Smooth muscle cell (in vitro differentiated cells): Measurements from ENCODE around the gene VAPA. TPM values are rescaled to one million over a fixed set of nuclear protein-coding genes. Genes with fewer than 3 reads are reported as not detected.

Source experiments
- DNase-seq: peaks from one replicate; lab custom pipeline; 2025; ENCODE audit not compliant: unreplicated experiment; lab: John Stamatoyannopoulos, UW
- H2AFZ ChIP-seq: fragments of 200-600 bp; sonication (generic); 2 replicates; pipeline ENCODE4 v1.6.0; 2016; ENCODE audit warnings: antibody characterized with exemption, low read depth, mild to moderate bottlenecking
- H3F3A ChIP-seq: fragments of 200-600 bp; sonication (generic); 2 replicates; pipeline ENCODE4 v1.6.0; 2017; ENCODE audit warnings: antibody characterized with exemption, low read depth
- H3K27ac ChIP-seq: fragments of 200-600 bp; sonication (generic); 2 replicates; pipeline ENCODE4 v1.5.1; 2016; ENCODE audit warnings: low read depth, mild to moderate bottlenecking
- H3K27me3 ChIP-seq: fragments of 200-600 bp; sonication (generic); 2 replicates; pipeline ENCODE4 v1.6.1; 2016; ENCODE audit warnings: low read depth, mild to moderate bottlenecking
- H3K36me3 ChIP-seq: fragments of 200-600 bp; sonication (generic); 2 replicates; pipeline ENCODE4 v1.5.1; 2016; ENCODE audit warnings: low read depth
- H3K4me1 ChIP-seq: fragments of 200-600 bp; sonication (generic); 2 replicates; pipeline ENCODE4 v1.5.1; 2016; ENCODE audit warnings: low read depth
- H3K4me2 ChIP-seq: fragments of 200-600 bp; sonication (generic); 2 replicates; pipeline ENCODE4 v1.6.0; 2016; ENCODE audit warnings: mild to moderate bottlenecking
- H3K4me3 ChIP-seq: fragments of 200-600 bp; sonication (generic); 2 replicates; pipeline ENCODE4 v1.5.1; 2016; ENCODE audit warnings: mild to moderate bottlenecking
- H3K79me2 ChIP-seq: fragments of 200-600 bp; sonication (generic); 2 replicates; pipeline ENCODE4 v1.6.0; 2016; ENCODE audit warnings: low read depth, mild to moderate bottlenecking
- H3K9ac ChIP-seq: fragments of 200-600 bp; sonication (generic); 2 replicates; pipeline ENCODE4 v1.6.0; 2016; ENCODE audit warnings: low read depth
- H3K9me3 ChIP-seq: fragments of 200-600 bp; sonication (generic); replicated peaks from 2 replicates; pipeline ENCODE4 v1.5.1; 2016; ENCODE audit warnings: low read depth
- H4K20me1 ChIP-seq: fragments of 200-600 bp; sonication (generic); 2 replicates; pipeline ENCODE4 v1.6.0; 2016; ENCODE audit warnings: low read depth
- WGBS: methylation state at CpG from one replicate; pipeline ENCODE4 v1.1.7; 2016; ENCODE audit warnings: low lambda C conversion rate; 5-methylcytosine and 5-hydroxymethylcytosine counted together
- polyA plus RNA-seq: library from polyadenylated mRNA; unstranded; fragments of >200 nt; fragmentation: Nextera tagmentation; extraction: Ambion mirVana; gene quantifications from 2 replicates; pipeline ENCODE4 v1.2.1, GENCODE V29; 2016
- total RNA-seq: library from RNA; depleted of rRNA; stranded (reverse); fragments of >200 nt; gene quantifications from 2 replicates; pipeline ENCODE4 v1.2.3, GENCODE V29; 2014
- TF ChIP-seq, protein P1 (sequence below): fragments of 200-600 bp; sonication (generic); IDR thresholded peaks from 2 replicates; pipeline ENCODE4 v1.5.1; 2017; ENCODE audit warnings: borderline replicate concordance, mild to moderate bottlenecking, antibody characterized with exemption; ENCODE audit not compliant: insufficient read depth, poor library complexity, severe bottlenecking

VAPA gene
- total and polyA plus RNA-seq, 2 experiments from 2014 or later = 315 to 350 TPM

DNA sequence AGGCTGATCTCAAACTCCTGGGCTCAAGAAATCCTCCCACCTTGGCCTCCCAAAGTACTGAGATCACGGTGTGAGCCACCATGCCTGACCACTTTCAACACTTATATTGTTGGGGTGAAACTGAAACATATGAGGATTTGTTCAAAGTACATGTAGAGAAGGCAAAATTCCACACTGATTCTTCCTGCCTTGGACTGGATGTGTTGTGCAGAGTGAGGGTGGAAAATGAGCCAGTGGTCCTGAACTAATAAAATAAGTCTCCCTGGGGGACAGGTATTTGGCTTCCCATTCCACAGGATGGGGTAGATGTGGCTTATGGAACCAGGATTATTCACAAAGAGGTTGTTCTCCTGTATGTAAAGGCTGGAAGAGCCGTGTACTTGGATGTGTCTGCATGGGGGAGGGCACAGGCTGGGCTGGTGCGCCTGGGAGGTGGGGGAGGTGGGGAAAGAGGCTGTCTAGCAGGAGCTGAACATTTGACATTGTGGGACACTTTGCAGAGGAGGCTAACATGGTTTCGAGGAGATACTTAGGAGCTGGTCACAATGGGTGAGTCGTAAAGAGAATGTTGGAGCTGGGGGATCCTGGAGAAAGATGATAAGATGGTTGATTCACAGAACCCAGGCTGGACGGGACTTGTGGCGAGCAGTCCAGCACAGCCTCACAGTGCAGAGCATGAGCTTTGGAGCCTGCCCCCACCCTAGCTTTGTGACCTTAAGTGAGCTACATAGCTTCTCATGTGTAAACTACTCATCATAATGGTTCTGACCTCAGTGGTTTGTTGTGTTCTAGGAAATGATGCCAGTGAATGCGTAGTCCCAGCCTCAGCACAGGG is 28.4 kb upstream of the VAPA start, which contains the start of gene TXNDC2:
Gene TXNDC2 (plus strand): TSS at position 804 of the 835 bp plus-strand sequence. CDS start 708 bp downstream, outside the sequence.
- Histone ChIP-seq H3K4me3 (no peak within 1 kb of the TSS), H3K36me3 (no peaks in the 10 kb centered on the region), H3K79me2 (no peaks in the 10 kb centered on the region), H3K27me3 (no peaks in the 10 kb centered on the region), H4K20me1 (no peaks in the 10 kb centered on the region), H3K4me1 (no peaks in the 10 kb centered on the region), H3K9ac (no peak within 1 kb of the TSS), H3K27ac (no peak within 1 kb of the TSS), H2AFZ (no peak within 1 kb of the TSS), H3K9me3 (no peaks in the 10 kb centered on the region), H3F3A (no peaks in the 10 kb centered on the region), H3K4me2 (no peak within 1 kb of the TSS)
- TF ChIP-seq, protein P1, sequence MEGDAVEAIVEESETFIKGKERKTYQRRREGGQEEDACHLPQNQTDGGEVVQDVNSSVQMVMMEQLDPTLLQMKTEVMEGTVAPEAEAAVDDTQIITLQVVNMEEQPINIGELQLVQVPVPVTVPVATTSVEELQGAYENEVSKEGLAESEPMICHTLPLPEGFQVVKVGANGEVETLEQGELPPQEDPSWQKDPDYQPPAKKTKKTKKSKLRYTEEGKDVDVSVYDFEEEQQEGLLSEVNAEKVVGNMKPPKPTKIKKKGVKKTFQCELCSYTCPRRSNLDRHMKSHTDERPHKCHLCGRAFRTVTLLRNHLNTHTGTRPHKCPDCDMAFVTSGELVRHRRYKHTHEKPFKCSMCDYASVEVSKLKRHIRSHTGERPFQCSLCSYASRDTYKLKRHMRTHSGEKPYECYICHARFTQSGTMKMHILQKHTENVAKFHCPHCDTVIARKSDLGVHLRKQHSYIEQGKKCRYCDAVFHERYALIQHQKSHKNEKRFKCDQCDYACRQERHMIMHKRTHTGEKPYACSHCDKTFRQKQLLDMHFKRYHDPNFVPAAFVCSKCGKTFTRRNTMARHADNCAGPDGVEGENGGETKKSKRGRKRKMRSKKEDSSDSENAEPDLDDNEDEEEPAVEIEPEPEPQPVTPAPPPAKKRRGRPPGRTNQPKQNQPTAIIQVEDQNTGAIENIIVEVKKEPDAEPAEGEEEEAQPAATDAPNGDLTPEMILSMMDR = no peak
- DNase-seq = no peak
- WGBS = 64% methylated on average over 8 of the region's 8 CpGs

DNA sequence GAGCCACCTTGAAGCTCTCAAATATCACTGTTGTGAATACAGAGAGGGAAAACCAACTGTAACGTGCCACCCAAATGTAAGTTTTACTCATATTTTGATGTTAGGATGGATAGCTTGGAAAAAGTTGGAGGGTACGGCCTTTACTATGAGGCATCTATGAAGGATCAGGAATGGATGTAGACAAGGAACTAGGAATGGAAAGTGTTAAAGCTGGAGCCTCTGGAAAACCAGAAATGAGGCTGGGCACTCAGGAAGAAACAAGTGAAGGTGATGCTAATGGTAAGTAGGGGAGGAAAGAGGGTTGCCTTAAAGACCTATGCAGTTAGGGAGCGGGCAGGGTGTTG is 27.8 kb upstream of the VAPA start:
- WGBS = 96% methylated on average over 3 of the region's 3 CpGs
- H2AFZ ChIP-seq = no peak overlapping the region
- no peak overlapping the region for H3K27ac ChIP-seq
- no peak overlapping the region for H3K4me3 ChIP-seq
- H3K9ac ChIP-seq = no peak overlapping the region
- no peaks in the 10 kb centered on the region for H4K20me1 ChIP-seq
- H3F3A ChIP-seq = no peaks in the 10 kb centered on the region
- no peaks in the 10 kb centered on the region for H3K79me2 ChIP-seq
- H3K27me3 ChIP-seq = no peaks in the 10 kb centered on the region
- TF ChIP-seq, protein P1 = no peak
- no peak for DNase-seq
- H3K4me2 ChIP-seq = no peak overlapping the region
- H3K9me3 ChIP-seq = no peaks in the 10 kb centered on the region
- H3K4me1 ChIP-seq = no peaks in the 10 kb centered on the region
- no peaks in the 10 kb centered on the region for H3K36me3 ChIP-seq

DNA sequence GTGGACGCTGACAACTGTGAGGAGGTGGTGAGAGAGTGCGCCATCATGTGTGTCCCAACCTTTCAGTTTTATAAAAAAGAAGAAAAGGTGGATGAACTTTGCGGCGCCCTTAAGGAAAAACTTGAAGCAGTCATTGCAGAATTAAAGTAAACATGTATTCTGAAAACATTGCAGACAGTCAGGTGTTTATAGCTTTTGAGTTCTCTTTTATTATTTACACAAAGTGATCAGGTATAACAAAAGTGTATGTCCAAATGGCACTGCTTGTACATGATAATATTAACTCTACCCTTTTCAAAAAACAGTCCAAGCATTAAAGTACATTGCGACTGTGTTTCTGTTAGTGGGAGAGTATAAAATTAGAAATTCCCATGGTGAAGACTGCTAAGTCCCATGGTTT is 25.8 kb upstream of the VAPA start:
- no peak overlapping the region for H3K4me3 ChIP-seq
- no peak overlapping the region for H3K27ac ChIP-seq
- H3K9ac ChIP-seq = no peak overlapping the region
- H3K79me2 ChIP-seq = no peaks in the 10 kb centered on the region
- no peaks in the 10 kb centered on the region for H3F3A ChIP-seq
- H3K9me3 ChIP-seq = no peaks in the 10 kb centered on the region
- H4K20me1 ChIP-seq = no peaks in the 10 kb centered on the region
- no peak overlapping the region for H2AFZ ChIP-seq
- no peak overlapping the region for H3K4me2 ChIP-seq
- H3K36me3 ChIP-seq = no peaks in the 10 kb centered on the region
- no peak for DNase-seq
- H3K4me1 ChIP-seq = no peaks in the 10 kb centered on the region
- TF ChIP-seq, protein P1 = no peak
- H3K27me3 ChIP-seq = no peaks in the 10 kb centered on the region
- WGBS = 88% methylated on average over 5 of the region's 5 CpGs

DNA sequence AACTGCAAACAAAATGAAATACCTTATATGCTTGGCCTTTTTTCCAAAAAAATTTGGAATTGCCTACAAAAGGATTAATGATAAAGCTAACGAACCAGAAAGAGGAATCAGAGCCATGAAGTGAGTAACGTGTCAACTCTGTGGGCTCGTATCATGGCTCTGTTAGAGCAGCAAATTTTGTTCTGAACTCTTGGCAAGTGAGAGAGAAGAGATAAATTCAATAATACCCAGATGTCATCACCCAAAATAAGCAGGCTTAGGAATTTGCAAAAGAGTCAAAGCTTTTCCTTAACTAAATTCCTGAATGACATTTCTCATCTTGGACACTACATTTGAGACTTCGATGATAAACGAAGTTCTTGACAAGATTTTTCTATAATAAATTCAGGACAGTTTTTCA is 23.6 kb upstream of the VAPA start:
- H3K27me3 ChIP-seq = no peaks in the 10 kb centered on the region
- no peaks in the 10 kb centered on the region for H4K20me1 ChIP-seq
- H3K36me3 ChIP-seq = no peaks in the 10 kb centered on the region
- no peaks in the 10 kb centered on the region for H3K79me2 ChIP-seq
- no peaks in the 10 kb centered on the region for H3K4me1 ChIP-seq
- no peak for DNase-seq
- H3F3A ChIP-seq = peaks cover 3% of the 10 kb centered on the region
- no peak overlapping the region for H3K27ac ChIP-seq
- WGBS = 69% methylated on average over 5 of the region's 5 CpGs
- TF ChIP-seq, protein P1 = no peak
- H3K9me3 ChIP-seq = no peaks in the 10 kb centered on the region
- H3K4me3 ChIP-seq = no peak overlapping the region
- H2AFZ ChIP-seq = no peak overlapping the region
- no peak overlapping the region for H3K9ac ChIP-seq
- no peak overlapping the region for H3K4me2 ChIP-seq
